ENCODE data around the gene IGF2BP2.

GRCh38 chr3:185630182-185630622 is 194.6 kb downstream of the IGF2BP2 start:
- TF ChIP-seq CREB5 (CRISPR knock-in tag; IDR thresholded peaks at IDR 0.05; ENCODE audit: low read depth) (no peak), PATZ1 (CRISPR knock-in tag; IDR thresholded peaks at IDR 0.05; ENCODE audit: borderline replicate concordance) (no peak), CSDC2 (CRISPR knock-in tag; IDR thresholded peaks at IDR 0.05) (no peak), OSR1 (CRISPR knock-in tag; IDR thresholded peaks at IDR 0.05) (no peak), ISL1 (CRISPR knock-in tag; IDR thresholded peaks at IDR 0.05) (no peak), TCF4 (CRISPR knock-in tag; IDR thresholded peaks at IDR 0.05; ENCODE audit: borderline replicate concordance) (no peak), ZFP3 (CRISPR knock-in tag; IDR thresholded peaks at IDR 0.05) (no peak), ZFP30 (CRISPR knock-in tag; IDR thresholded peaks at IDR 0.05) (no peak), SNAI2 (CRISPR knock-in tag; IDR thresholded peaks at IDR 0.05) (no peak), TSHZ2 (CRISPR knock-in tag; IDR thresholded peaks at IDR 0.05) (no peak), POU6F1 (CRISPR knock-in tag; IDR thresholded peaks at IDR 0.05; ENCODE audit: borderline replicate concordance, low read depth) (no peak)

Measured in SK-N-SH treated with all-trans-retinoic acid at 6 μM for 48 hours (cell line).